HCT116 (cell line): ENCODE results near the gene KIRREL1. TPM values are rescaled to one million over a fixed set of nuclear protein-coding genes. Genes with fewer than 3 reads are reported as not detected.

ENCODE experiments used
- ATAC-seq: fragments of 200-7000 bp; cut with Tn5 transposase; 2 replicates; pipeline ENCODE4 v1.9.1; 2020; ENCODE audit warnings: mild to moderate bottlenecking, moderate library complexity
- BruUV-seq: library from RNA; stranded (reverse); fragments of 400-500 nt; replicated peaks from 2 replicates; lab custom pipeline; 2021; lab: Mats Ljungman, UMichigan
- CTCF ChIA-PET: fragments of 300-600 bp; sonication (Branson Sonifier 250); formaldehyde crosslinking; loops from one replicate; lab custom pipeline; 2021; ENCODE audit warnings: antibody characterized with exemption; lab: Charles Lee
- POLR2A ChIA-PET: fragments of 300-600, 350-600 bp; sonication (Branson Sonifier 250); formaldehyde crosslinking; loops from one replicate; lab custom pipeline; 2021; ENCODE audit warnings: antibody characterized with exemption; lab: Charles Lee
- RAD21 ChIA-PET, 2 experiments: fragments of 300-600 bp; sonication (Branson Sonifier 250); formaldehyde crosslinking; loops; one replicate each; lab custom pipeline; 2023; ENCODE audit warnings: low total read pairs in 2 of 2; ENCODE audit not compliant: uncharacterized antibody in 2 of 2, unreplicated experiment in 2 of 2, low non-redundant PET in 1 of 2; lab: Charles Lee
- DNase-seq: peaks from one replicate; pipeline ENCODE4 v3.0.0-alpha.2; 2010; ENCODE audit warnings: low read depth, low spot score
- H2AFZ ChIP-seq: fragments of 200-600 bp; shearing (Covaris generic), sonication (generic); 2 replicates; pipeline ENCODE4 v1.6.1; 2017; ENCODE audit warnings: low read depth, mixed run types, mixed read lengths, antibody characterized with exemption, low read length; ENCODE audit not compliant: poor library complexity, severe bottlenecking
- H3K27ac ChIP-seq: 2 replicates; pipeline ENCODE4 v1.5.1; 2012; ENCODE audit warnings: low read depth, low read length
- H3K27me3 ChIP-seq: fragments of 200-600 bp; sonication (generic); 2 replicates; pipeline ENCODE4 v1.6.1; 2016; ENCODE audit warnings: mixed run types, low read length, mixed read lengths; ENCODE audit not compliant: insufficient read depth
- H3K36me3 ChIP-seq, 2 experiments: fragments of 200-500 bp in 1 of 2; fragments of 200-600 bp in 1 of 2; sonication (Bioruptor generic) in 1 of 2; sonication (generic) in 1 of 2; 2 replicates each; pipeline versions ENCODE4 v1.5.1 to v1.6.1; 2014 to 2016; ENCODE audit warnings: low read length in 2 of 2, inconsistent platforms in 1 of 2, mixed read lengths in 1 of 2, mixed run types in 1 of 2; ENCODE audit not compliant: insufficient read depth in 2 of 2, control insufficient read depth in 1 of 2
- H3K4me1 ChIP-seq, 2 experiments: fragments of 200-600 bp in 1 of 2; sonication (generic) in 1 of 2; 2 replicates each; pipeline versions ENCODE4 v1.5.1 to v1.6.1; 2012 to 2017; ENCODE audit warnings: low read length in 2 of 2, inconsistent platforms in 1 of 2, mild to moderate bottlenecking in 1 of 2, mixed read lengths in 1 of 2, mixed run types in 1 of 2, moderate library complexity in 1 of 2; ENCODE audit not compliant: insufficient read depth in 2 of 2, control insufficient read depth in 1 of 2
- H3K4me2 ChIP-seq: fragments of 200-600 bp; sonication (generic); 2 replicates; pipeline ENCODE4 v1.6.1; 2017; ENCODE audit warnings: mixed run types, low read length, mixed read lengths
- H3K4me3 ChIP-seq, 2 experiments: fragments of 200-600 bp in 1 of 2; sonication (generic) in 1 of 2; replicated peaks in 1 of 2; 2 replicates each; pipeline ENCODE4 v1.5.1; 2011 to 2016; ENCODE audit warnings: low read length in 2 of 2, control low read depth in 1 of 2, low read depth in 1 of 2, mild to moderate bottlenecking in 1 of 2, mixed read lengths in 1 of 2, mixed run types in 1 of 2
- H3K79me2 ChIP-seq: fragments of 200-600 bp; sonication (generic); 2 replicates; pipeline ENCODE4 v1.6.1; 2017; ENCODE audit warnings: mild to moderate bottlenecking, mixed run types, low read length, moderate library complexity, mixed read lengths; ENCODE audit not compliant: insufficient read depth
- H3K9ac ChIP-seq: fragments of 200-600 bp; sonication (generic); 2 replicates; pipeline ENCODE4 v1.6.1; 2016; ENCODE audit warnings: low read length, mixed read lengths
- H3K9me2 ChIP-seq: fragments of 200-600 bp; sonication (generic), shearing (Covaris generic); 2 replicates; pipeline ENCODE4 v1.6.1; 2017; ENCODE audit warnings: mixed run types, mild to moderate bottlenecking, moderate library complexity; ENCODE audit not compliant: insufficient read depth
- H3K9me3 ChIP-seq, 2 experiments: fragments of 200-500 bp in 1 of 2; fragments of 200-600 bp in 1 of 2; sonication (Bioruptor generic) in 1 of 2; sonication (generic) in 1 of 2; 2 replicates each; pipeline ENCODE4 v1.6.1; 2014 to 2017; ENCODE audit warnings: low read length in 2 of 2, mixed read lengths in 2 of 2, inconsistent platforms in 1 of 2, low read depth in 1 of 2, mild to moderate bottlenecking in 1 of 2, mixed run types in 1 of 2, moderate library complexity in 1 of 2; ENCODE audit not compliant: control insufficient read depth in 1 of 2, insufficient read depth in 1 of 2
- H4K20me1 ChIP-seq: fragments of 200-600 bp; sonication (generic), shearing (Covaris generic); 2 replicates; pipeline ENCODE4 v1.6.1; 2017; ENCODE audit warnings: mixed run types, mild to moderate bottlenecking, moderate library complexity; ENCODE audit not compliant: insufficient read depth
- CBX3 ChIP-seq: IDR thresholded peaks from 2 replicates; pipeline ENCODE4 v1.6.1; 2012; ENCODE audit warnings: low read depth
- EGR1 ChIP-seq: IDR thresholded peaks from 2 replicates; pipeline ENCODE4 v1.6.1; 2012; ENCODE audit warnings: low read depth
- ELF1 ChIP-seq: IDR thresholded peaks from 2 replicates; pipeline ENCODE4 v1.6.1; 2012; ENCODE audit warnings: low read depth, borderline replicate concordance
- FOSL1 ChIP-seq: IDR thresholded peaks from 2 replicates; pipeline ENCODE4 v1.6.1; 2012; ENCODE audit warnings: low read depth
- JUND ChIP-seq: IDR thresholded peaks from 2 replicates; pipeline ENCODE4 v1.6.1; 2012
- POLR2A ChIP-seq: IDR thresholded peaks from 2 replicates; pipeline ENCODE4 v1.7.0; 2011; ENCODE audit warnings: borderline replicate concordance; ENCODE audit not compliant: insufficient read depth, insufficient read length; ENCODE audit errors: extremely low read depth
- POLR2AphosphoS5 ChIP-seq: IDR thresholded peaks from 2 replicates; pipeline ENCODE4 v1.6.1; 2011; ENCODE audit warnings: mild to moderate bottlenecking, low read depth, low read length, moderate library complexity
- TCF7L2 ChIP-seq: IDR thresholded peaks from 2 replicates; pipeline ENCODE4 v1.7.0; 2011; ENCODE audit warnings: borderline replicate concordance, inconsistent platforms; ENCODE audit not compliant: insufficient read depth, insufficient read length; ENCODE audit errors: extremely low read depth
- intact Hi-C: fragments of 100-400 bp; cut with micrococcal nuclease; formaldehyde crosslinking; loops from 2 replicates; pipeline ENCODE4 v1.10.0; 2022
- total RNA-seq: library from RNA; stranded (reverse); gene quantifications from one replicate; pipeline ENCODE4 v1.2.1, GENCODE V29; 2021; ENCODE audit not compliant: unreplicated experiment
- TF ChIP-seq, protein P1 (sequence below), 3 experiments: fragments of 200-600 bp in 1 of 3; sonication (generic) in 1 of 3; IDR thresholded peaks in 2 of 3; conservative IDR thresholded peaks in 1 of 3; 2 replicates each; pipeline ENCODE4 v1.5.1; 2012 to 2017; ENCODE audit warnings: low read depth in 2 of 3, low read length in 2 of 3, antibody characterized with exemption in 1 of 3, borderline replicate concordance in 1 of 3, control low read depth in 1 of 3, mild to moderate bottlenecking in 1 of 3, mixed read lengths in 1 of 3, mixed run types in 1 of 3, moderate library complexity in 1 of 3; ENCODE audit not compliant: insufficient read depth in 1 of 3
- TF ChIP-seq, protein P2 (sequence below): IDR thresholded peaks from 2 replicates; pipeline ENCODE4 v1.6.1; 2011; ENCODE audit warnings: mild to moderate bottlenecking, low read length, moderate library complexity; ENCODE audit not compliant: insufficient replicate concordance; ENCODE audit errors: extremely low read depth

Gene KIRREL1
- total RNA-seq, 1 experiment from 2014 or later: 20.0 TPM

DNA sequence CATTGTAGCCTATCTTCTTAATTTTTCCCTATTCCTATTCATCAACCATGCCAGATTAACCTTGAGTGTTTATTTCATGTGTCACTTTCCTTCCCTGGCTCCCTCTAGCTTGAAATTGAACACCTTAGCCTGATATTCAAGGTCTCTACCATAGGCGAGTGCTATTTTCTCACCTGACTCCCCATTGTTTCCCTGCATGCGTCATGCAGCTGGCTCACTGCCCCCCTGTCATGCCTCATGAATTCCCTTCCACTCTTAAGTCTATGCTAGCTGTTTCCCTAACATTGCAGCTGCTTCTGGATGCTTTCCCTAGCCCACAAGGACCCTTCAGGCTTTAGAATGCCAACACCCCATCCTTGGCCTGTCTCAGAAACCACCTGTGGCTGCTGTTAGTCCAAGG, 130.6 kb downstream of the KIRREL1 start:
- ChIA-PET POLR2A (interaction anchor here (1.6 kb wide), 1 partner anchor 161 kb away, joined by 7 read pairs; no protein-coding TSS in a partner anchor), RAD21 (interaction anchor here in 1 of 2 experiments (1.7 to 2.0 kb wide), 2 partner anchors 132 to 161 kb away, joined by 8 to 14 read pairs; no protein-coding TSS in a partner anchor)
- no peak for DNase-seq
- peaks cover 6% of the 10 kb centered on the region; the same call in 1 of the 2 replicates for H3K27me3 ChIP-seq
- H3K4me3 ChIP-seq: no peak overlapping the region
- H4K20me1 ChIP-seq: no peaks in the 10 kb centered on the region
- H3K27ac ChIP-seq: no peak overlapping the region
- no peaks in the 10 kb centered on the region for H3K9me3 ChIP-seq
- H3K79me2 ChIP-seq: no peaks in the 10 kb centered on the region
- H3K9me2 ChIP-seq: no peaks in the 10 kb centered on the region
- BruUV-seq: no TSS peak
- intact Hi-C loops: loop anchor here (2.0 to 10.0 kb wide), 7 partner anchors 37 to 959 kb away; no protein-coding TSS in a partner anchor
- TF ChIP-seq POLR2AphosphoS5 (no peak), JUND (no peak), ELF1 (no peak), CBX3 (no peak), TCF7L2 (no peak), FOSL1 (no peak), POLR2A (no peak), EGR1 (no peak)
- TF ChIP-seq, protein P1, sequence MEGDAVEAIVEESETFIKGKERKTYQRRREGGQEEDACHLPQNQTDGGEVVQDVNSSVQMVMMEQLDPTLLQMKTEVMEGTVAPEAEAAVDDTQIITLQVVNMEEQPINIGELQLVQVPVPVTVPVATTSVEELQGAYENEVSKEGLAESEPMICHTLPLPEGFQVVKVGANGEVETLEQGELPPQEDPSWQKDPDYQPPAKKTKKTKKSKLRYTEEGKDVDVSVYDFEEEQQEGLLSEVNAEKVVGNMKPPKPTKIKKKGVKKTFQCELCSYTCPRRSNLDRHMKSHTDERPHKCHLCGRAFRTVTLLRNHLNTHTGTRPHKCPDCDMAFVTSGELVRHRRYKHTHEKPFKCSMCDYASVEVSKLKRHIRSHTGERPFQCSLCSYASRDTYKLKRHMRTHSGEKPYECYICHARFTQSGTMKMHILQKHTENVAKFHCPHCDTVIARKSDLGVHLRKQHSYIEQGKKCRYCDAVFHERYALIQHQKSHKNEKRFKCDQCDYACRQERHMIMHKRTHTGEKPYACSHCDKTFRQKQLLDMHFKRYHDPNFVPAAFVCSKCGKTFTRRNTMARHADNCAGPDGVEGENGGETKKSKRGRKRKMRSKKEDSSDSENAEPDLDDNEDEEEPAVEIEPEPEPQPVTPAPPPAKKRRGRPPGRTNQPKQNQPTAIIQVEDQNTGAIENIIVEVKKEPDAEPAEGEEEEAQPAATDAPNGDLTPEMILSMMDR (IDR thresholded peaks at IDR 0.05 in 2 of 3, conservative IDR thresholded peaks at IDR 0.05 in 1 of 3; ENCODE audit: borderline replicate concordance in 1 of 3, insufficient read depth in 1 of 3, low read depth in 2 of 3, low read length in 2 of 3): no peak
- TF ChIP-seq, protein P2, sequence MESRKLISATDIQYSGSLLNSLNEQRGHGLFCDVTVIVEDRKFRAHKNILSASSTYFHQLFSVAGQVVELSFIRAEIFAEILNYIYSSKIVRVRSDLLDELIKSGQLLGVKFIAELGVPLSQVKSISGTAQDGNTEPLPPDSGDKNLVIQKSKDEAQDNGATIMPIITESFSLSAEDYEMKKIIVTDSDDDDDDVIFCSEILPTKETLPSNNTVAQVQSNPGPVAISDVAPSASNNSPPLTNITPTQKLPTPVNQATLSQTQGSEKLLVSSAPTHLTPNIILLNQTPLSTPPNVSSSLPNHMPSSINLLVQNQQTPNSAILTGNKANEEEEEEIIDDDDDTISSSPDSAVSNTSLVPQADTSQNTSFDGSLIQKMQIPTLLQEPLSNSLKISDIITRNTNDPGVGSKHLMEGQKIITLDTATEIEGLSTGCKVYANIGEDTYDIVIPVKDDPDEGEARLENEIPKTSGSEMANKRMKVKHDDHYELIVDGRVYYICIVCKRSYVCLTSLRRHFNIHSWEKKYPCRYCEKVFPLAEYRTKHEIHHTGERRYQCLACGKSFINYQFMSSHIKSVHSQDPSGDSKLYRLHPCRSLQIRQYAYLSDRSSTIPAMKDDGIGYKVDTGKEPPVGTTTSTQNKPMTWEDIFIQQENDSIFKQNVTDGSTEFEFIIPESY: no peak
- TF ChIP-seq, all 23 proteins: peak for 0
- ATAC-seq: no peak
- Histone ChIP-seq H3K9ac (no peak overlapping the region), H3K36me3 (no peaks in the 10 kb centered on the region), H3K4me2 (no peak overlapping the region), H3K4me1 (0 out of 4 replicates have a peak, but pooled peaks cover 0 to 2% of the 10 kb centered on the region in 2 experiments), H2AFZ (no peak overlapping the region)
- CTCF ChIA-PET: interaction anchor here (1.0 to 15.6 kb wide), 9 partner anchors 11 to 544 kb away, joined by 3 to 393 read pairs (median 8); partner anchors contain the start of gene KIRREL1
